Measurements from ENCODE around the gene PTPRN2.

The PTPRN2 gene

DNA sequence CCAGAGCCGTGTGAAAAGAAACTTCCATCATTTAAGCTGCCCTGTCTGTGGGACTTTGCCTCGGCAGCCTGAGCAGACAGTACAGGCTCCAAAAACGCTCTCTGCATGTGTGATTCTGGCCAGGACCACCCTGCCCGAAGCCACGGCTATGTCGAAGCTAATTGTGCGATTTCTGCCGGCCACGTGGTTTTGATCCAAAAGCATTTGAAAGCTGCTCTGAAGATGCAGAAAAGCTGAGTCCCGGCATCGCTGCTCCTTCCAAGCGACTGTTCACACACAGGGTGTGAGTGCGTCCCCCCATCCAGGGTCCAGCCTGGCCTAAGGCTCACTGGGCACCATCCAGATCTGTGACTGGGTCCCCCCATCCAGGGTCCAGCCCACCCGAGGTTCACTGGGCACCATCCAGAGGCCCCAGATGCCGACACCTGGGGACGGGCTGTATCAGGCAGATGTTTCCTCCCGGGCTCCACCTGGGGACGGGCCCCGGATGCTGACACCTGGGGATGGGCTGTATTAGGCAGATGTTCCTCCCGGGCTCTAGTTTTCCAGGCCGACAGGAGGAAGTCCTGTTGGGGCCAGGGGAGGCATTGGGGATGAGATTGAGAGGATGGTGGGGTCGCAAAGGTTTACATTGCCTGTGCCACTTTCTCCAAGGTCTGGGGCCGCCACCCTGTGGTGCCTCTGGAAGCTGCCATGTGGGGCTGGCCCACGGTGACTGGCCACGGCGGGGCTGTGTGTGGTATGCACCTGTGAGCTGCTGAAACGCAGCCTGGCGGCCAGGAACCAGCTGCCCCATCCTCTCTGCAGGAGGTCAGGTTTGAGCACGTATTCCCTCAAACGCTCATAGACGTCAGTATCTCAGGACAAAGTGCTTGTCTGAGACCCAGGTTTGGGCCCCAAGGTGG, 723.5 kb downstream of the PTPRN2 start:
- DNase-seq: no peak

DNA sequence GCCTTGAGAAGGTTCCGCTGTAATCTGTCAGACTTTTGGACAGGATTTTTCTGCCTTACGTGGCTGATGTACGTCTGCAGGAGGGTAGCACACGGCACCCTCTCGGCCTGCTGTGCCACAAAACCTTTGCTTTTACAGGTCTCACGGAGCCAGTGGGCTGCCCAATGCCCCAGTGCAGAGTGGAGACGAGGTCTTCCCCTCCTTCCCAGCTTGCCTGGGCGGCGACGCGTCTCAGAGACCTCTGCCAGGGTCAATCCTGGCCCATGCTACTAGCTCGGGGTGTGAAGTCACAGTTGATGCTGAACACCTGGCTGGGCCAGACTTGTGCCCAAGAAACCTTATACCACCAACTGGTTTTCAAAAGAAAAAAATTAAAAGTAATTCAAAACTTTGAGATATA, 724.4 kb downstream of the PTPRN2 start:
- DNase-seq: no peak

DNA sequence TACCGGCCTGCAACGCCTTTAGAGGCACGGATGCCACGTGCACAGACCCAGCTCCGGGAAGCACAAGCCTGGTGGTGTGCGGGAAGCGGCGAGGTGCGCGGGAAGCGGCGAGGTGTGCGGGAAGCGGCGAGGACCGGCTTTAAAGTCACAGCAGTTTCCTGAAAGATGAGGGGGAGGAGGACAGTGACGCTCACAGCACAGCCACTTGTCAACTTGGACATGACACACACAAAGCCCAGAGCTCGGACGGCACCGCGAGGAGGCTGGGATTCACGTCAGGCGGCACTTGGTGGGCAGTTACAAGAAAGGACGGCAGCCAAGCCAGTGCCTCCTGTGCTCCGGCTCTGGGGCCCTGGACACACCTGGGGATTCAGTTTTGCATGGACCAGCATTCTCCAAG, 724.9 kb downstream of the PTPRN2 start:
- no peak for DNase-seq

DNA sequence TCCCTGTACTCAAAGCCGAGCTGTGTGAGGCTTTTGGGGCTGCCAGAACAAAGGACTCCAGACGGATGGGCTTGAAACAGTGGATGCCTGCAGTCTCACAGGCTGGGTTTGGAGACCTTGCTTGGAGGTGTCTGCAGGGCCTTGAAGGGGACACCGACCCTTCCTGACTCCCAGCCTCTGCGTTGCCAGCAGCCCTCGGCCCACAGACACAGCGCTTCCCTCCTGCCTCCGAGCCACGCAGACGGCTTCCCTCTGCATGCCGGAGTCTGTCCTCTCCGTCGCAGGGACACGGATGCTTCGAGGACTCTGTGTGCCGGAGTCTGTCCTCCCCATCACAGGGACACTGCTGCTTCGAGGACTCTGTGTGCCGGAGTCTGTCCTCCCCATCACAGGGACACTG, 726.1 kb downstream of the PTPRN2 start:
- no peak for DNase-seq

DNA sequence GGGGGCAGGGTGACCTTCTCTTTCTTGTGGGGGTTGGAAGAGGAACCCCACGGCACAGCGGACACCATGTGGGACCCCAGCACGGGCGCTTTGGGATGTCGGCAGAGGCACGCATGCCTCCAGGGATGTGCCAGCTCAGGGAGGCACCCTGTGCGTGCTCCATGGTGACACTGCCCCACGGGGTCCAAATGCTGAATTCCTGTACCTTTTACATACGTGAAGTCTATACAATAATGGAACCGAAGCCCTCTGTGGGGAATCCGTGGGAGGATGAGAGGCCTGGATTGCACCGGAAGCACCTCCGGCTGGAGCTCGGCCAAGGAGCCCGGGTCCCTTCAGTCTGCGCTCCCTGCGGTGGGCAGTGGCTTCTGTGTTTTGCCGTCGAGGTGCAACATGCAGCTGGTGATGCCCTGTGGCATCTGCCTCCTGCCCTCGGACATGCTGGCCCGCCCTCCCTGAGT, 726.6 kb downstream of the PTPRN2 start:
- no peak for DNase-seq

DNA sequence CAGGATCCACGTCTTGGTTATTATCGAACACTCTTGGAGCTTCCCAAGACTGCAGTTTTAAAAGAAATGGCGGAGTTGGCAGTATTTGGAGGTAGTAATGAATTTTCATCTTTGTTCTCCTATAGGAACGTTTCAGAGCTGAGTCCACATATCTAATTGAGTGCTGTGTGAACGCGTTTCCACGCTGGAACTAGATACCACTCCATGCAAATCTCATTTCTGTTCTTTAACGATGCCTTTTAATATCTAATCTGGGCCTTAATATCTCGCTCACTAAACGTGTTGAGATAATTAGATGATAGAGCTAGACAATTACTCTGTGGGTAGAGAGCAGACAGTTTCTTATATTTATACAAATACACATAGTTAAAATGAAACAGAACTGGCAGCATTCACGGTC, 727.2 kb downstream of the PTPRN2 start:
- no peak for DNase-seq

DNA sequence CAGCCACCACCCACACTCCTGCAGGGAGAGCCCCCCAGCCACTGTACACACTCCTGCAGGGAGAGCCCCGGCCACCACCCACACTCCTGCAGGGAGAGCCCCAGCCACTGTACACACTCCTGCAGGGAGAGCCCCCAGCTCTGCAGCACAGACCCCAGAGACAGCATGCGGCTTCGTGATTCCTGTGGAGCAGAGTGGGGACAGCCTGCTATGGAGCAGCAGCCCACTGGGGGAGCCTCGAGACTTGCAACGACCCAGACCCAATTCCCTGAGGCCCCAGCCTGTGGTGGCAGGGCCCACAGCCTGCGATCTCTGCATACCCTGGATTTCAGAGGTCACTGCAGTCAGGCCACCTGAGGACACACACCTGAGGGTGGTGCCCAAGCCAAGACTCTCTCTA, 727.7 kb downstream of the PTPRN2 start:
- DNase-seq: no peak

DNA sequence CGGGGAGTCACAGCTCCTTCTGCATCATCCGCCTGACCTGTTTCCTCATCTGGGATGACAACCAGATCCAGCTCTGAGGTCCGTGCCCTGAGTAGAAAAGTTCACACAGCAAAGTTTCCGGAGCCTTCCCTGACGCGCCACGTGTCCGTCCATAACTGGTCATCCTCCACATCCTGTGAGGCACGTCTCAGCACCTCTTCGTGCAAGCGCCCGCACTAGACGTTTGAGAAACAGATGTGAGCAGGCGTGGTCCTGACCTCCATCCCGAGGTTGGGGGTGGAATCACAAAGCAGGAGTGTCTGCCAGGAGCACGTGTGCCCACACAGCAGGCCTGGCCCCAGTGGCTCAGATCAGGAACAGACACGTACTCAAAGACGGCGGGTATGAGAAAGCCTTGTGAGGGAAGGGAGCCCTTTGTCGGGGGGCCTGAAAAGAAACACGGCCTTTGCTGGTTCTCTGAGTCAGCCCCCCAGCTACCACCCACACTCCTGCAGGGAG, 730.0 kb downstream of the PTPRN2 start:
- no peak for DNase-seq

DNA sequence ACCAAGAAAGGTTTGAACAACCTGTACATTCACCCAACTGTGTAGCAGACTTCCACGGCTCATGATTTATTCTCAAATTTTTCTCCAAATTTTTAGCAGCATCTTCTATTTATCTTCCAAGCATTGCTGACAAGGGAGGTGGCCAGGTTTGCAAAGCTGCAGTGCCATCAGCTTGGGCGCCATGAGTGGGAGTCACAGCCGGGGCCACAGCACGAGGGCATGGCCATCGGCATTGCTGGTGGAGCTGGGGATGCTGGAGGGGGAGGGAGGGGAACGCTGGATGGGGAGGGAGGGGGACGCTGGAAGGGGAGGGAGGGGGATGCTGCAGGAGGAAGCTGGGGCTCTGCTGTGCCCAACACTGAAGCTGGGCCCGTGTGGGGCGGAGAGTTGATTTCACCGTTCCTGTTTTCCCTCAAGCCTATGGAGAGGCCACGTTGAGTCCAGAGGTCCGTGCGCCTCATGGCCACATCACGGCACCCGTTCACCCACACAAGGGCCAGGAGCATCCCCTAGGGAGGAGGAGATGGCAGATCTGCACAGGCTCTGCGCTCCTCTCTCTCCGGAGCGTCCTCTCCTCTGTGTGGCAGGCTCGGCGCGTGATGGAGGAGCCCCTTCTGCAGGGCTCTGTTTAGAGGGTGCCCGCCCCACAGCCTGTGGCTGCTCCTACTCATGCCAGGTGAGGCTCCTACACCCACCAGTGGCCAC, 730.6 kb downstream of the PTPRN2 start:
- no peak for DNase-seq

DNA sequence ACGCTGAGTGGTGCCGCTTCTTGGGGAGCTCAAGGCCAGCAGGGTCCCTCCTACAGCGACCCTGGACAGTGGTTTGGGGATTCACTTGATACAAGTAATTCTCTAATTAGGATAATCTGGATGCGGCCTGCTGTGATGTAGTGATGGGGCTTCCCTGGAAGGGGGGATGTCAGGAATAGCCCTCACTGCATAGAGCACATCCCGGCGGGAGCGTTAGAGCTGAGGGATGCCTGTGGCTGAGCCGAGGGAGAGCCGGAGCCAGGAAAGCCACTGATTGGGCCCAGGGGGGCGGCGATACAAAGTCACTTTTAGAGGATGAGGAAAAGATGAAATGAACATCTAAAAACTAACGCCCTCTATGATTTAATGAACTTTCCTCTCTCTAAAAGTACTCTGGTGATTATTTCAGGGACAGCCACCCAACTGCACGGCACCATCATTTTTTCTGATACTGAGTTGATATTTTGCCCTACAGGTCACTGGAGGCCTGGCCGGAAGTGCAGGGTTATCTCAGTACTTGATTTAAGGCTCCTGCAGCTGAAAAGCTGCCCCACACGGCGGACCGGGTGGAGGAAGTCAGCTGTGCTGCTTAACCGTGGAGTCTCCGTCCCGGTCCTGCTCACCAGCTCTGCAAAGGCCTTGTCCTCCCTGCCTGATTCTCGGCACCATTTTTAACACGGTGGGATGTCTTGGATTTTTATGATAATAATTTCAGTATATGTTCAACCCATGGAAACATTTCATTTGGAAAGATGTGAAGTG, 732.0 kb downstream of the PTPRN2 start:
- no peak for DNase-seq

DNA sequence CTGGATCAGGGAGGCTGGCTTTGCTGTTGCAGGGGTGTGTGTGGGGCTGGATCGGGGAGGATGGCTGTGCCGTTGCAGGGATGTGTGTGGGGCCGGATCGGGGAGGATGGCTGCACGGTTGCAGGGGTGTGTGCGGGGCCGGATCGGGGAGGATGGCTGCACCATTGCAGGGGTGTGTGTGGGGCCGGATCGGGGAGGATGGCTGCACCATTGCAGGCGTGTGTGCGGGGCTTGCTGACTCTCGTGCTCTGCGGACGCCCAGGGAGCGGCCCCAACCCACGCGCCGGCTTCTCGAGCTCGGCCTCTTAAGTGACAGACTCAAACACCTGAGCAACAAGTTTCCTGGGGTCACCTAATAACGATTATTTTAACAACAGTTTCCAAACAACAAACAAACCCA, 732.6 kb downstream of the PTPRN2 start:
- no peak for DNase-seq

DNA sequence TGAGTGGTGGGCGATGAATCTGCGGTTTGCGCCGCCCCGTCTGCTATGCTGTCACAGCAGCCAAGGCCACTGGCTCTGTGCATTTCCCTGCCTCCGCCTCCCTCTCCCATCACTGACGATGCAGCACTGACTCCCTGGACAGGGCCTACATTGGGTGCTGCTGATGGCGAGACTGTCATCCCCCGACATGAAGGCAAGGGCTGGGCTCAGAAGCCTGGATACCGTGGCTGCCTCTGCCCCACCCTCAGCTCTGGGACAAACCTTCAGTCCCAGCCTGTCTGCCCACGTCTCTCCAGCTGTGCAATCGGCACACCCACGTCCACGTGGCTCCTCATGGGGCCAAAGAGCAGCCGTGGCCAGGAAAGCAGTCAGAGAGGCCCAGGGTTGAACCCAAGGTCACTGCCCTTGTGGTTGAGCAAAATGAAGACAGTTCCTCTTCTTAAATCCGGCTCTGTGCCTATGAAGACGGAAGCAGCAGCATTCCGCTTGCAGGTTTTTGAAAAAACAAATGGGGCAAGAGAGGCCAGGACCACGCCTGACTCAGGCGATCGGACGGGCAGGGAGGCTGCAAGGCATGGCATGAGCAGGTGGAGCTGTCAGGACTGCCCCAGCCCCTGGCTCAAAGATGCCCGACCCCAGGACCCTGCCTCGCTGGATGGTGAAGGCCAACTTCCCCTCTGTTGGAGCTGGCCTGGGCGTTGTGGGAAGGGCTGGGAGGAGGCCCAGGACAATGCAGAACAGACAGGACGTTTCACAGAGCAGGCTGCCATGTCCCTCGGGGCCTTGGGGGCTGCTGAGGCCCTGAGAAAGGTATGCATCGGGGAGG, 733.3 kb downstream of the PTPRN2 start:
- no peak for DNase-seq

DNA sequence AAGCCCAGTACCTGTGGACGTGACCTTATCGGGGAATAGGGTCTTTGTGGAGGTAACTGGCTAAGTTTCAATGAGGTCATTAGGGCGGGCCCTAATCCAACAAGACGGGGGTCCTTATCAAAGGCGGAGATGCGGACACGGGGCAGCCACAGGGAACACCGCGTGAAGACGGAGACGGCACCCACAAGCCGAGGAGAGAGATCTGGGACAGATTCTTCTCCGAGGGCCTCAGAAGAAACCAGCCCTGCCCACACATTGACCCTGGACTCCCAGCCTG, 733.9 kb downstream of the PTPRN2 start:
- DNase-seq: no peak

DNA sequence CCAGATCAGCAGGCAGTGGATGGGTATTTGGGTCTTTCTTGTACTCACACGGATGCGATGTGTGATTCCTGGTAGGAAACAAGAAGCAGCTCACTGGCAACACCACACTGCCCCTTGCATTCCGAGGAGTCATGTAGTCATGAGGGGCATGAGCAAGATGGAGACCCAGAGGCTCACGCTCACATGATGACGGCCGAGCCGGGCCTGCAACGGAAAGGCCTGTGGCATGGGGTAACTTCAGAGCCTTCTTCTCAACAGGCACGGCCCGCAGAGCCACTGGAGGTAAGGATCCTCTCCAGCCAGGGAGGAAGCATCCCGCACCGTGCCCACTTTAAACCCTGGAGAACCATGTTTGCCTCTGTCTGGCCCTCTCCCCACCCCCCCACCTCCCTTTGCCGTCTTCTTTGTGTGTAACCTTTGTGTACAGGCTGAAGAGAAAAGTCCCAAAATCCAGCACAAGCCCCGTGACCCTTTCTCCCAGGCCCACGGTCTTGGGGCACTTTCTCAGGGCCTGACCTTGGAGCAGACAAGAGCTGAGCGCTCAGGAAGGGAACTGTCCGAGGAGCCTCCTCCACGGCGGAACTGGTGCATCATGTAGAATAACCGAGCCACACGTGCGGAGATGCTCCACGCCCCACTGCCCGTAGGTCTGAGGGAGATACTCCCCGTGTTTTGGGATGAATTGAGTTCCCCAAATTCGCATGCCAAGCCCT, 734.4 kb downstream of the PTPRN2 start:
- no peak for DNase-seq

DNA sequence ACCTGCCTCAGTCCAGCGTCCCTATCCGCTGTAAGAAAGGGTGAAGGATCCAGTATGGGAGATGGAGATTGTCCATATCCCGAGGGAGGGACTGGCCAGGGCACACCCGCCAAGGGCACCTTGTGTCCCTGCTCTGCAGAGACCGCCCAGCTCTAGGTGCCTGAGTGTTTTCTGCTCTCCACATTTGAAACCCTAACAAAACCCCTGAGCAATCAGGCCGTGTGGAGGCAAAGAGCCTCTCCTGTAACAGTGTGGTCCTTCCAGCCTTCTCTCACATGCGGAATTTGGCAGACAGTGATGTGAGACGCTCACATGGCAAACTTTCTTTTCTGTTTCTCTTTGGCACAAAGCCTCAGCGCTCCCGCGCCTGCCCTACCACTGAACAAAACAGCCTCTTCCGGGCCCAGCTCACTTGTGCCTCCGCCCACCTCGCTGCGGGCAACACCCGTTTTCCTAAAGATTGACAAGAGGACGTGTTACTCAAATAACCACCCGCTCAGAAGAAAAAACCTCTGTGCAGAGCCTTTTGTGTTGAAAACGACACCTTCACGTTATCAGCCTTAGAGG, 736.0 kb downstream of the PTPRN2 start:
- DNase-seq: peak; percentile 74 to 82

DNA sequence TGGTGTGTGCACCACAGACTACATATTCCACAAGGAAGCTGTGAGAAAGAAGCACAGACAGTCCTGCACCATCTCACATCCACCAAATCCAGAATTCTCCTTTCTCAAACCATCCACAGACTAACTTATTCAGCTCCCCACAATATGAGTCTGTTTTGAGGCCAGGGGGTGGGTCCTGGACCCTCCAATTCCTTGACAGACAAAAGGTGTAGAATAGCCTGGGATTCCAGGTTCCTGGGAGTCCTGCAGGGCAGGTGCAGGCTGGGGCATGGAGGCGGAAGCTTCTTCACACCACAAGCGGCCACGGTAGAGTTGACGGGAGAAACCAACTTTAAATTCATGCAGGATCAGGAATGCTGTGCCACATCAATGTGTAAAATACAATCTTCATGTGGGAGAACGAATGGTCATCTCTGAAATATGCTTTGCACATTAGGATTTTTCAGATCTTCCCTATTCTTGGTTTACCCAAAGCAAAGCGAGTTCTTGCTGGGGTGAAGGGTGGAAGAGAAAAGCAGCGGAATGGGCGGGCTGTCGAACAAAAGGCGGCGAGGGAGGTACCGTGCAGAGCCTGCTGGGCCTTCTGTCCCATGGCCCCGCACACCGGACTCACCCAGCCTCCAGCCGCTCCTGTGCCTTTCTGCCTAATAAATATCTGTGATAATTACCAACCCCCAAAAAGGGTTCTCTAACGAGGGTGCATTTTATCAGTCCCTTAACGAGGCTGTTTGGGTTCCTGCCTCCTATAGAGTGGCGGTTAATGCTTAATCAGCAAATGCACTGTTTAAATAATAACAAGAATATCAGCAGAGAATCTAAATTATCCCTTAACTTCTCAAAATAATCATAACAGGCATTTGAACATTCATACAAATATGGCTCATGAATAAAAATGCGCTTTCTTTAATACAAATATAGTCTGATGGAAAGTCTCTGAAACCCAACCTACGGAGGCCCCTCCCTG, 736.9 kb downstream of the PTPRN2 start:
- DNase-seq: no peak

DNA sequence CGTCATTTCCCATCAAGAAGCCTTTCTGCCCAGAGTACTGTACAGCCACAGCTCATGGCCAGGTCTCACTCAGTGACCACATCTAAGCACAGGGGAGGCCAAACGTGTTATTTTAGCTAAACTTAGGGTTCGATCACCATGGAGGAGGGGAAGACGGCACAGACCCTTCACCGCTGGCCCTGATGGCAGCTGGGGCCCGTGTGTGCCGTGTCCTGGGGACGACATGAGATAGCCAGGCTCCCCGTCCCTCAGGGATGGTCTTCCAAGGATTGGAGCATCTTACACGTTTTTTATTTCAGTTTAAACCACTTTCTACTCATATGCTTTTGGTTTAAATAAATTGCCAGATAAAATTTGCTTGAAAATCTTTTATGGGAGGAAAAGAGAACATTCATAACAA, 737.9 kb downstream of the PTPRN2 start:
- no peak for DNase-seq

DNA sequence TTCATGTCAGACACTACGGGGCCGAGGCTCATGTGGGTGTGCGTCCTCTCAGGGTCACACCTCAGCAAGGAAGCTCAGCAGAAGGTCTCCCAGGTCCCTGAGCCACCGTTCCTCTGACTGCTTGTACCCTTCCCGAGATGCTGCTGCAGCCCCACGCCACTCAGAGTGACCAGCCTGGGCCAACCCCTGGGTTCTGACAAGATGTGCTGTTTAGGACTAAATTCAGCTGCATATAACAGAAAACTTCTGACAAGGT, 738.4 kb downstream of the PTPRN2 start:
- DNase-seq: no peak

DNA sequence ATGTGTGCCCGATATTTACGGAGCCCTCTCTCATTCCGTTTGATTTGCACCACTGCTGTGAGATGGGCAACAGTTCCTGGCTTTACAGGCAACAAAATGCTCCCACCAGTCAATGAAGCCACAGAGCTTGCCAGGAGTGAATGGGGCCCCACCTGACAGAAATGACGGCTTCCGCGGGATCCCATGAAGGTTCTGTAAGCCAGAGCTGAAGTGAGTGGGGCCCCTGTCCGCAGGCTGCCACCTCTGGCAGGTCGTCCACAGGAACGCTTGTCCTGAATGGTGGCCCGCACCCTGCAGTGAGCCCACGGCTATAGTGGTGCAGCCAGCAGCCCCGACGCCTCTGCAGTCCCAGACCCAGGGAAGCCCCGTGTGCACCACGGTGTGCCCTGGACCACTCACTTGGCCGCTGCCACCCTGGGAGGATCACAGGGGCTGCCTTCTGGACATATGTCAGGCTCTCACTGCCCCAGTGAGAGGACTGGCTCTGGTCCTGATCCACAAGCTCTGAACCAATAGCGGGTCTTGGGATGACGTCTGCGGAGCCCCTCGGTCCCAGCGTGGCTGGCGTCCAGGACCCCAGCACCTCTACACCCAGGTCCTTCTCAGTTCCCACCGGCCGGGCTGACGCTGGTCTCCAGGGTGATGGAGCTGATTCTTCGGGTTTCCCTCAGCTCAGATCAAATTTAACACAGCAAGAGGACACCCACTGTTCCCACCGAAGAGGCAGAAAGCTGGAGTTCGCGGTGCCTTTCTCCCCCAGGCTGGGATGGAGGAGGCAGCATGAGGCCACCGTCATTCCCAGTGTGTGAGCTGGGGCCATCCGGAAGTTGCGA, 738.9 kb downstream of the PTPRN2 start:
- no peak for DNase-seq
